HG02852 (cell line): ENCODE results near the gene SORD.
"Not testable (repeated sequence)": the region's sequence is repeated elsewhere in the genome, so short reads cannot be mapped to it uniquely, and the experiment has no call there.

ENCODE experiments used
- ATAC-seq: cut with Tn5 transposase; IDR thresholded peaks from one replicate; pipeline ENCODE4 v1.9.1; 2021; ENCODE audit warnings: mild to moderate bottlenecking, moderate library complexity; ENCODE audit not compliant: unreplicated experiment

Gene SORD

GRCh38 chr15:45093622-45094357 is 70.8 kb downstream of the SORD start:
- ATAC-seq = no peak

GRCh38 chr15:45094358-45094730 is 71.3 kb downstream of the SORD start:
- ATAC-seq = no peak

GRCh38 chr15:45095661-45096060 is 72.7 kb downstream of the SORD start:
- no peak for ATAC-seq

GRCh38 chr15:45097466-45097865 is 74.5 kb downstream of the SORD start:
- ATAC-seq = no peak

- ATAC-seq = no peak
Observed at GRCh38 chr15:45099549-45100165, 76.7 kb downstream of the SORD start.

- ATAC-seq = no peak
Observed at GRCh38 chr15:45100884-45101625, 78.1 kb downstream of the SORD start.

- no peak for ATAC-seq
Observed at GRCh38 chr15:45101749-45102148, 78.8 kb downstream of the SORD start.

- ATAC-seq = no peak
Observed at GRCh38 chr15:45102226-45102625, 79.2 kb downstream of the SORD start.

- ATAC-seq = not testable (repeated sequence)
Observed at GRCh38 chr15:45104170-45104569, 81.2 kb downstream of the SORD start.

GRCh38 chr15:45105586-45105985 is 82.6 kb downstream of the SORD start:
- no peak for ATAC-seq

- ATAC-seq = no peak
Observed at GRCh38 chr15:45106002-45106790, 83.2 kb downstream of the SORD start.

GRCh38 chr15:45107941-45108630 is 85.1 kb downstream of the SORD start:
- ATAC-seq = no peak

- no peak for ATAC-seq
Observed at GRCh38 chr15:45110256-45110820, 87.3 kb downstream of the SORD start.

- no peak for ATAC-seq
Observed at GRCh38 chr15:45111390-45112142, 88.6 kb downstream of the SORD start.

- ATAC-seq = no peak
Observed at GRCh38 chr15:45112143-45112590, 89.2 kb downstream of the SORD start.

GRCh38 chr15:45112591-45113379 is 89.8 kb downstream of the SORD start:
- ATAC-seq = no peak

GRCh38 chr15:45113380-45113990 is 90.5 kb downstream of the SORD start:
- ATAC-seq = no peak

GRCh38 chr15:45114076-45114750 is 91.2 kb downstream of the SORD start, which contains the start of the genes DUOX2 and DUOXA2:
DUOX2 (minus strand) TSS chr15:45114172; CDS start chr15:45113411, 761 bp downstream.
DUOXA2 (plus strand) TSS chr15:45114326; CDS start chr15:45114606, 280 bp downstream.
- ATAC-seq = no peak
